Central memory CD8-positive, alpha-beta T cell (primary cell): Measurements from ENCODE around the gene ERFE.
A peak's percentile ranks its signal among the peaks of the same experiment; 100 is the strongest.

Experiments used
- ATAC-seq: fragments of 150-1000 bp; cut with Tn5 transposase; replicated peaks from 2 replicates; pipeline ENCODE4 v1.10.0; 2022; ENCODE audit warnings: mild to moderate bottlenecking, moderate FRiP score, moderate number of reproducible peaks; ENCODE audit not compliant: poor library complexity, severe bottlenecking; ENCODE audit errors: extremely low read depth
- DNase-seq, 2 donors: peaks; one replicate each; pipeline ENCODE4 v3.0.0; 2021; ENCODE audit warnings: low spot score in 2 of 2
- H3K27ac Mint-ChIP-seq: one replicate; pipeline ENCODE4 v1.8.0; 2022; ENCODE audit warnings: low read depth, mild to moderate bottlenecking, moderate library complexity, mixed read lengths
- H3K27me3 Mint-ChIP-seq: one replicate; pipeline ENCODE4 v1.8.0; 2022; ENCODE audit warnings: mixed read lengths
- H3K36me3 Mint-ChIP-seq: one replicate; pipeline ENCODE4 v1.8.0; 2022; ENCODE audit warnings: mild to moderate bottlenecking, moderate library complexity, mixed read lengths; ENCODE audit not compliant: insufficient read depth
- H3K4me1 Mint-ChIP-seq: one replicate; pipeline ENCODE4 v1.8.0; 2022; ENCODE audit warnings: mixed read lengths
- H3K4me3 Mint-ChIP-seq: one replicate; pipeline ENCODE4 v1.8.0; 2022; ENCODE audit warnings: mild to moderate bottlenecking, moderate library complexity, mixed read lengths
- H3K9me3 Mint-ChIP-seq: one replicate; pipeline ENCODE4 v1.8.0; 2022; ENCODE audit warnings: mixed read lengths

The ERFE gene

DNA sequence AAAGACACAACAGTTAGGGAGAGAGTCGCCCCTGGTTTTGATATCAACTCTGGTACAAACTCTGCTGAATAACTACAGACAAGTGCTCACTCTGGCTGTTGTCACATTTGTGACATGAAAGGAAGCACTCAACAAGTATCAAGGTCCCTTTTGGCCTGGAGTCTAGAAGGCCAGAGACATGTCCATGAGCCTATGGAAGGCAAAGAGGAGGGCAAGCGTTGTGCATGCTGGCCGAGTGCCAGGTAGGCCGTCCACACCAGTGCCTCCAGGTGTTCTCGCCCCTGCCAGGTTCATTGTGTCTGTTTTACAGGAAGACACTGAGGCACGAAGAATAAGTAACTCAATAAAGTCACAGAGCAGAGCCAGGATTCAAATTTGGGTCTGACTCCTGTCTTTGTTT lies 23.6 kb downstream of the ERFE start:
- DNase-seq, result no peak
- Mint-ChIP-seq H3K4me1 (peaks cover 25% of the 10 kb centered on the region), H3K27me3 (no peaks in the 10 kb centered on the region), H3K36me3 (peaks cover 91% of the 10 kb centered on the region), H3K27ac (no peak overlapping the region), H3K4me3 (no peak overlapping the region), H3K9me3 (no peaks in the 10 kb centered on the region)
- no peak for ATAC-seq

DNA sequence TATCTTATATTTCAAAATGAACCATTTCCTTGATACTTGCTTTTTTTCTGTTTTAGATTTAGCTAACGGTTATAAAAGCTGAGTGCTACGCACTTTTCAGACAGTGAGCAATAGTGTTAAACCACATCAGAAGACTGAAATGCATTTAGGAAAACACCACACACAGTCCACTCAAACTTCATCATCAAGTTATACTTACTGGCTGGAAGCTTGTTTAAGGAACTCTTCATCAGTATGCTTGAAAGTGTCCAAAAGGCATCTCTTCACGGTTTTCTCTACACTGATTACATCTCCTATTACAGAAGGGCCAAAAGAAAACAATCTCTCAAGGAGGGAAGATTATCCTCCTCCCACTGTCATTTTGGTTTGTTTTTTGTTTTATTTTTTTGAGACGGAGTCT lies 25.1 kb downstream of the ERFE start:
- Mint-ChIP-seq H3K4me1 (peaks cover 25% of the 10 kb centered on the region), H3K4me3 (no peak overlapping the region), H3K27ac (peak overlapping the region; percentile 79), H3K27me3 (no peaks in the 10 kb centered on the region), H3K36me3 (peaks cover 95% of the 10 kb centered on the region), H3K9me3 (no peaks in the 10 kb centered on the region)
- peak; percentile 60 for ATAC-seq
- DNase-seq, result no peak

DNA sequence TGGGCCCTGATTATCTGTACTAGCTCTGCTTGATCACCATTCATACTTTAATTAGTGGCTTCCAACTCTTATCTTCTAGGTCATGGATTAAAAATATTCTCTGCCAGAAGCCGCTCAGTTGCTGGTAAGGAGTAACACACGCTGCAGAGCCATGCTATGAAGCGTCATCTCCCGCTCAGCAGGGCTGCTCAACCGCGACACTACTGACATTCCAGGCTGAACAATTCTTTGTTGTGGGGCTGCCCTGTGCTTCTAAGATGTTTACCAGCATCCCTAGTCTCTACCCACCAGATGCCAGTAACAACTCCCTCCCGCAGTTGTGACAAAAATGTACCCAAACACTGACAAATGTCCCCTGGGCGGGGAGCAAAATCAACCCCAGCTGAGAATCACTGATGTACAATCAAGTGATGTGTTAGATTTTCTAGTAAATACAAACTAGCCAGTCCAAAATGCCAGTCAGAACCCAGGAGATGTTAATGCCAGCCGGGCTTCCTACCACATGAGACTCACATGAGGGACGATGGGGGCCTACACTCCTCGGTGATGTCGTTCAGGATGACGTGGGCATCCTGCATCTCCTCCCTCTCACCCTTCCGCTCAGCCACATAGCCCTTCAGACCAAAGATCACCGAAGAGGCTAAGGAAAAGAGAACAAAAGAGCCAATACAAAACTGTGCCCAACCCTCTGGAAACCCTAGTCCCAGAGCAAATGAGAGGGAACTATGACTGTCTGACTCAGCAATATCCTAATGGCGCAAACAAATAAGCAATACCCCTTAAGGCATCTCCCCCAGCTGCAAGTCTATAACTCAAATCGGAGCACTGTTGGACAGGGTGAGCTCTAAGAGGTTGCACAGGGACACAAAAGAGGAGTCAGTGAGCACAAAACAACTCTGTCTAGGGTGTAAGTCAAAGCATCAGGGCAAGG lies 29.1 kb downstream of the ERFE start:
- ATAC-seq, result no peak
- Mint-ChIP-seq H3K4me1 (peaks cover 25% of the 10 kb centered on the region), H3K27me3 (no peaks in the 10 kb centered on the region), H3K9me3 (no peaks in the 10 kb centered on the region), H3K4me3 (no peak overlapping the region), H3K36me3 (peaks cover 95% of the 10 kb centered on the region), H3K27ac (no peak overlapping the region)
- DNase-seq, result no peak

DNA sequence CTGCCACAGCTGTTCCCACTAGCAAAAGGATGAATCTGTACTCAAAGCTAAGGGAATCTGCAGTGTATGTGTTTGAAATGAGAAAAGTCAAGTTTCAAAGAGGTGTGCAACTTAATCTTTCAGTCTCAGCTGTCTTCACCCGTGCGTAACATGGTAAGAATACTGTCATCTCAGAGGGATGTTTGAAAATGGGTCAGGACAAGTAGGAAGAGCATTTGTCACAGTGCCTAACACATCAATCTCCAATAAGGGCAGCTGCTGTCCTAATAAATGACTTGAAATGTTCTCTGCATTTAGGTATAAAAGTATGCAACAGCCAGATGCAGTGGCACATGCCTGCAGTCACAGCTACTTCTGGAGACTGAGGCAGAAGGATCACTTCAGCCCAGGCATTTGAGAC lies 31.7 kb downstream of the ERFE start:
- DNase-seq, result no peak
- Mint-ChIP-seq H3K36me3 (peaks cover 83% of the 10 kb centered on the region), H3K27ac (no peak overlapping the region), H3K4me3 (no peak overlapping the region), H3K27me3 (no peaks in the 10 kb centered on the region), H3K4me1 (peaks cover 13% of the 10 kb centered on the region), H3K9me3 (no peaks in the 10 kb centered on the region)
- ATAC-seq, result no peak

DNA sequence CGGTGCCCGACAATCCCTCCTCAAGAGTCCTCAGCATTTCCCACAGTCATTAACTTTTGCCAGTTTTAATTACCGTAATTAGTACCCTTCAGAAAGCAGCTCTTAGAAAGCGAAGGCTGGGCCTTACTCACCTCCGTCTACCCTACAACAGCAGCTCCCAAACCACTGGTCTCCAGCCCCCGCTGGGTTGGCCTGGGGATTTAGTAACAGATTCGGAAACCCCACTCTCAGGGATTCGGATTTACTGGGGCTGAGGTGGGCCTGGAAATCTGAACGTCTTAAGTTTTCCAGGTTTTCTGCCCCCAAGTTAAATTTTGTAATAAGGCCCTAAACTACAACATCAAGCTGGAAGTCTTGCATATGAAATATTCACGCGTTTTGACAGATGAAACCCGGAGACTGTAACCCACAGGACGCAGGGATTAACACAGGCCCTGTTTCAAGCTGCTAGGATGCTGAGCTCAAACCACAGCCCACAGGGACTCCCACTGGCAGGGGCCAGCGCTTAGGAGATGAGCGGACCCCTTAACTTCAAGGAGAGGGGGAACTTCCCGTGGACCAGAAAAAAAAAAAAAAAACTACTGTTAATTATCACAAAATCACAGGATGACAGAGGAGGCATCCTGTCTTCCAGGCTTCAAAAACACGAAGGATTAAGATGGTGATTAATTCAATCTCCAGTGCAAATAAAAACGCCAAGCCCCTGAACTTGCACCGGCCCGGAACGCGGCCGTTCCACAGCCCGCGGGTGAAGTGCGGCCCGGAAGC lies 43.7 kb downstream of the ERFE start:
- no peaks in the 10 kb centered on the region for H3K9me3 Mint-ChIP-seq
- H3K27me3 Mint-ChIP-seq, result no peaks in the 10 kb centered on the region
- peaks cover 11% of the 10 kb centered on the region for H3K36me3 Mint-ChIP-seq
- peaks cover 50% of the 10 kb centered on the region for H3K4me1 Mint-ChIP-seq
- H3K27ac Mint-ChIP-seq, result peak overlapping the region; percentile 91
- ATAC-seq (no peak), DNase-seq (no peak)
- peak overlapping the region; percentile 79 for H3K4me3 Mint-ChIP-seq

DNA sequence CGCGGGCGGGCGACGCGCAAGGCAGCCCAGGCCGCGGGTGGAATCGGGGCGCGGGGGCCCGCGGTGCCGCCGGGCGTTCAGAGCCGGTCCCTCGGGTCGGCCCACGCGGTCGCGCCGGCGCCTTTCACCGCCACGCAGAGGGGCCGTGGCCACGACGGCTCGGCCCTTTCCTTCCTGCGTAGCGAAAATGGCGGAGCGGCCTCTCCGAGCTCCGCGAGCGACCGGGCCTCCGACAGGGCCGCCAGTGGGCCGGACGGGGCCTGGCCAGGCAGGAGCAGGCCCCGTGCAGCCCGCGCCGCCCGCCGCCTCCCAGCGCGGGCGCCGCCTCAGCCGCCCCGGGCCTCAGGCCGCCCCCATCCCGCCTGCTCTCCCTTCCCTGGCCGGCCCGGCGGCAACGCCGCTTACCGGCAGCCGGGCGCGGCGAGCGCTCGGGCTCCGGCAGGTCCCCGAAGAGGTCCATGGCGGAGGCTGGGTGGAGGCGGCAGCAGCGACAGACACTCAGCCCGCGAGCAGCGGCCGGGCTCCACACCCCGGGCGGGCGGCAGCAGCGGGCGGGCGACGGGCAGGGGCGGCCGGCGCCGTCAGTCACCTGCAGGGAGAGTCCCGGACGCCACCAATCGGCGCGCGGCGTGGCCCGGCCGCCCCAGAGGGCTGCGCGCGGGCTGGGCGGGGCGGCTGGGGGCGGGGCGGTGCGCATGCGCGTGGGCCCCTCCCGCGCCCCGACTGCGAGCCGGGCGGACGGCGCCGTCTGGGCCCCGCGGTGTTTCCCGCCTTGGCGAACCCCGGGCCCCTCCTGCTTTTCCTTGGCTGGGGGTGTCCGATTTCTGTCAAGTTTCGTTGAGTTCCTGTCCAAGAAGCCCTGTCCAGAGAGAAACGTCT lies 44.6 kb downstream of the ERFE start, which contains the start of gene ILKAP:
ILKAP (minus strand) TSS at position 602 of the 879 bp plus-strand sequence; CDS start at position 460, 142 bp downstream.
- ATAC-seq (peak; percentile 98), DNase-seq (peak; percentile 75 to 82)
- H3K27ac Mint-ChIP-seq, result peak within 1 kb of the TSS; percentile 91
- H3K4me1 Mint-ChIP-seq, result peaks cover 42% of the 10 kb centered on the region
- H3K27me3 Mint-ChIP-seq, result no peaks in the 10 kb centered on the region
- H3K9me3 Mint-ChIP-seq, result no peaks in the 10 kb centered on the region
- peaks cover 11% of the 10 kb centered on the region for H3K36me3 Mint-ChIP-seq
- H3K4me3 Mint-ChIP-seq, result peak within 1 kb of the TSS; percentile 79

DNA sequence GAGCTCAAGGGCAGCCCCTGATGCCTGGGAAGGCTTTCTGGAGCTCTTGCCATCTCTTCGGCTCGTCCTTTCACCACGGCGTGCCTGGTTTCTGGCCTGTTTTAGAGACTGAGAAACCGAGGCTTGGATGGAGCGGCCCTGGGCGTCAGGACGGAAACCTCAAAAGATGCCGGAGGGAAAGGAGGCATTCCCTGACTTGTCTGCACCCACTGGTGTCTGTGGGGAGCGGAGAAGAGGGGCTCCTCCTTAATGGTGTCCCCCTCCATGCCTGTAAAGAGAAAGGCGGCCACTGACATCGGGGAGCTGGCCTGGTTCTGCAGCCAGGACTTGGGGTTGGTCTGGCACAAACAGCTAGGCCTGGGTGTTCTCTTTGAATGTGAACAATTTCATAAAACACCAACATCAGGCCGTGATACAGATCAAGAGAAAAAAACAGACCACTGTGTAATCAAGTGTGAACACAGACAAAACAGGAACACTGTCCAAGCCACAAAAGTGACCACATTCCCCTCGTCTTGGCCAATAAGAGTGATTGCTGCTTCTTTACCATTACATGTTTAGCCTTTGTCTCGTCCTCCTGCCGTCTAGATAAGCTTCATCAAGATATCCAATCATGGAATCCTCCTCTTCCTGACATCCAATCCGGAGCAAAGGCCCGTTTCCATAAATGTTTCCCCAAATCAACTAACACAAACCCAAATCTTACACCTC lies 45.4 kb downstream of the ERFE start:
- no peak overlapping the region for H3K27ac Mint-ChIP-seq
- peaks cover 11% of the 10 kb centered on the region for H3K36me3 Mint-ChIP-seq
- no peaks in the 10 kb centered on the region for H3K27me3 Mint-ChIP-seq
- H3K9me3 Mint-ChIP-seq, result no peaks in the 10 kb centered on the region
- DNase-seq, result no peak
- peak overlapping the region; percentile 67 for H3K4me3 Mint-ChIP-seq
- ATAC-seq, result peak; percentile 7
- H3K4me1 Mint-ChIP-seq, result peaks cover 35% of the 10 kb centered on the region

DNA sequence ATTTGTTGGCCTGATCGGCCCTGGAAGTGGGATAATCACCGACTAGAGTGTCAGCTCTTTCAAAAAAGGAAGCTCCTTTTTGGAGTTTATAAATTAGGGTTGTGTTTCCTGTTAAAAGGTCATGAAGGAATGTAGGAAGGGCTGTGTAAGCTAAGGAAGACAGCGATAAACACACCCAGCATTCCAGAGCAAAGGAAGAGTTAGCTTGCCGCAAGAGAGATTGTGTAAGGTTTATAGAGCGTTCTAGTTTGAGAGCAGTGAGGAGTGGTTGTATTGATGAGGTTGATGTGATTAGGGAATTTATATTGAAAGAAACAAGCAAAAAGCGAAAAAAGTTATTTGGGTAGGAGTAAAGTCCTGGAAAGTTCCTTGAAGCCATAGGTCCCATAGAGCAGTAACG lies 48.2 kb downstream of the ERFE start:
- Mint-ChIP-seq H3K27me3 (no peaks in the 10 kb centered on the region), H3K9me3 (no peaks in the 10 kb centered on the region), H3K27ac (no peak overlapping the region), H3K4me3 (no peak overlapping the region), H3K4me1 (peaks cover 9% of the 10 kb centered on the region), H3K36me3 (peaks cover 11% of the 10 kb centered on the region)
- DNase-seq, result no peak
- no peak for ATAC-seq

DNA sequence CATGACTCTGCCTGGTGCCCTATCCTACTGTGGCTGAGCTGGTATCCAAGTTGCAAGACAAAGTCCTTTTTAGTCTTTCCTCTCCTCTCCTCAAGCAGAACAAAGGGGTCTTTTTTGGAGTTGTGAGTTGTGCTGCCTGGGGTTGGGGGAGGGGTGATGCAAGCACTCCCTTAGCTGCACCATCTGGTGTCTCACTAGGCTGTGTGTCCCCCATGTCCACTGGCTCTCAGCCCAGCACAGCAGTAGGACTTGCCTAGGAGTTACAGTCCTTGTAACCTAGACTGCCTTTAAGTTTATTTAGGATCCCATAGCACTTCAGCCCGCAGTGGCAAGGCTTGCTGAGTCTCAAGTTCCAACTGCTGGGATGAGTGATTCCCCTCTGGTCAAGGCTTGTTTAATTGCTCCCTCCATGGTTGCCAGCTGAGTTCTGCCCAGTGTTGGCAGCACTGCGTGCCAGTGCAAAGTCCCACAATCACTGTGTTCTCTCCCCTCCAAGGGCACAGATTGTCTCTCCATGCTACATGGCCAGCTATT lies 57.9 kb downstream of the ERFE start:
- no peaks in the 10 kb centered on the region for H3K36me3 Mint-ChIP-seq
- ATAC-seq, result no peak
- H3K27ac Mint-ChIP-seq, result no peak overlapping the region
- H3K4me3 Mint-ChIP-seq, result no peak overlapping the region
- H3K9me3 Mint-ChIP-seq, result no peaks in the 10 kb centered on the region
- H3K4me1 Mint-ChIP-seq, result no peaks in the 10 kb centered on the region
- H3K27me3 Mint-ChIP-seq, result peaks cover 34% of the 10 kb centered on the region
- DNase-seq, result no peak
